Measurements from ENCODE around the gene BRD9.
"Not testable (repeated sequence)": the region's sequence is repeated elsewhere in the genome, so short reads cannot be mapped to it uniquely, and the experiment has no call there.

DNA sequence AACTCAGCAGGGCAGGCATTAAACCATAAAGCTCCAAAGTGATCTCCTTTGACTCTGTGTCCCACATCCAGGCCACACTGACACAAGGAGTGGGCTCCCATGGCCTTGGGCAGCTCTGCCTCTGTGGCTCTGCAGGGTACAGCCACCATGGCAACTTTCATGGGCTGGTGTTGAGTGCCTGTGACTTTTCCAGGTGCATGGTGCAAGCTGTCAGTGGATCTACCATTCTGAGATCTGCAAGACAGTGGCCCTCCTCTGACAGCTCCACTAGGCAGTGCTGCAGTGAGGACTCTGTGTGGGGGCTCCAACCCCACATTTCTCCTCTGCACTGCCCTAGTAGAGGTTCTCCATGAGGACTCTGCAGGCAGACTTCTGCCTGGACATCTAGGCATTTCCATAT, 41.4 kb upstream of the BRD9 start:
- TF ChIP-seq, protein P1, sequence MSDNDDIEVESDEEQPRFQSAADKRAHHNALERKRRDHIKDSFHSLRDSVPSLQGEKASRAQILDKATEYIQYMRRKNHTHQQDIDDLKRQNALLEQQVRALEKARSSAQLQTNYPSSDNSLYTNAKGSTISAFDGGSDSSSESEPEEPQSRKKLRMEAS (IDR thresholded peaks at IDR 0.05): not testable (repeated sequence)
- TF ChIP-seq, protein P2, sequence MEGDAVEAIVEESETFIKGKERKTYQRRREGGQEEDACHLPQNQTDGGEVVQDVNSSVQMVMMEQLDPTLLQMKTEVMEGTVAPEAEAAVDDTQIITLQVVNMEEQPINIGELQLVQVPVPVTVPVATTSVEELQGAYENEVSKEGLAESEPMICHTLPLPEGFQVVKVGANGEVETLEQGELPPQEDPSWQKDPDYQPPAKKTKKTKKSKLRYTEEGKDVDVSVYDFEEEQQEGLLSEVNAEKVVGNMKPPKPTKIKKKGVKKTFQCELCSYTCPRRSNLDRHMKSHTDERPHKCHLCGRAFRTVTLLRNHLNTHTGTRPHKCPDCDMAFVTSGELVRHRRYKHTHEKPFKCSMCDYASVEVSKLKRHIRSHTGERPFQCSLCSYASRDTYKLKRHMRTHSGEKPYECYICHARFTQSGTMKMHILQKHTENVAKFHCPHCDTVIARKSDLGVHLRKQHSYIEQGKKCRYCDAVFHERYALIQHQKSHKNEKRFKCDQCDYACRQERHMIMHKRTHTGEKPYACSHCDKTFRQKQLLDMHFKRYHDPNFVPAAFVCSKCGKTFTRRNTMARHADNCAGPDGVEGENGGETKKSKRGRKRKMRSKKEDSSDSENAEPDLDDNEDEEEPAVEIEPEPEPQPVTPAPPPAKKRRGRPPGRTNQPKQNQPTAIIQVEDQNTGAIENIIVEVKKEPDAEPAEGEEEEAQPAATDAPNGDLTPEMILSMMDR (CRISPR knock-in tag; IDR thresholded peaks at IDR 0.05): not testable (repeated sequence)
- not testable (repeated sequence) for TF ChIP-seq GATAD1 (CRISPR knock-in tag; IDR thresholded peaks at IDR 0.05); RAD21 (CRISPR knock-in tag; IDR thresholded peaks at IDR 0.05); KLF13 (CRISPR knock-in tag; IDR thresholded peaks at IDR 0.05); PAWR (CRISPR knock-in tag; IDR thresholded peaks at IDR 0.05; ENCODE audit: borderline replicate concordance); NFE2L1 (CRISPR knock-in tag; IDR thresholded peaks at IDR 0.05; ENCODE audit: borderline replicate concordance); SRSF9 (IDR thresholded peaks at IDR 0.05; ENCODE audit: borderline replicate concordance, insufficient read depth, low read depth, low read length, poor library complexity, severe bottlenecking); SIN3B (IDR thresholded peaks at IDR 0.05; ENCODE audit: low read length); CEBPG (CRISPR knock-in tag; IDR thresholded peaks at IDR 0.05); ZNF124 (CRISPR knock-in tag; IDR thresholded peaks at IDR 0.05)

All from HepG2 (cell line).